Transverse colon (tissue), 4 donors: Measurements from ENCODE around the gene AP1G2.

Source experiments
- EP300 ChIP-seq: sonication (generic); formaldehyde crosslinking; IDR thresholded peaks from one replicate; pipeline ENCODE4 v1.6.1; 2017; ENCODE audit warnings: antibody characterized with exemption, low read depth
- POLR2AphosphoS5 ChIP-seq, 3 donors: sonication (generic); formaldehyde crosslinking; IDR thresholded peaks; one replicate each; pipeline ENCODE4 v1.6.1; 2016; ENCODE audit warnings: antibody characterized with exemption in 3 of 3
- TF ChIP-seq, protein P1 (sequence below), 5 experiments: fragments of 200-600 bp in 3 of 5; fragments of 450-650 bp in 2 of 5; sonication (generic) in 3 of 5; IDR thresholded peaks; 1 replicate in 2 of 5; 2 replicates in 3 of 5; pipeline ENCODE4 v1.5.1; 2016 to 2017; ENCODE audit warnings: antibody characterized with exemption in 5 of 5, inconsistent platforms in 3 of 5, mild to moderate bottlenecking in 2 of 5, moderate library complexity in 1 of 5

DNA sequence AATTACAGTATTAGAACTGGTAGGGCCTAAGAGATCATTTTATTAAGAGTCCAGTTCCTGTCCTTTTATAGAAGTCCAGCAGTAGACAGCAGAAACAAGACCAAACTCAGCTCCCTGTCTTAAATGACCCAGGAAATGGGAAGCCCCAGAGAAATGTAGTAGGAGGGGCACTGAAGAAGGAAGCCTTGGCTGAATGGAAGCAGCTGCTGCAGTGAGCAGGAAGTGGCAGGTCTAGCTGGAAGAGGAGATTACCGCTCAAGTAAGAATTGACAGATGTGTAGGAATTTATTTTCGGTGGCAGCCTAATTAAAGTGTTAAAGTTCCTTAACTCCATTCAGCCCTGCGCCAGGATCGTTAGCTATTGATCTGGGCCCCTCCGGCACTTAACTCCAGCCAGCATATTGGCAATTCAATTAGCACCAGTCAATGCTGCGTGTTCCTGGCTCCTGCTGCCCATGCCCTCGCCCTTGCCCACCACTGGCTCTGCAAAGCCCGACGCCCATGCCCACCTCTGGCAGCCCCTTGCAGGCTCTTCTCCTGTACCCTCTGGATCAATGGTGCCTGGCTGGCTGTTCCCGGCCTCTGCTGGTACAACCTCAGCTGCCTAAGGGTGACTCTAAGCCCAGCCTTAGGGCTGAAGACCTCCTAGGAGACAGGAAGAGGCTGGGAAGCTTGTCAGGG lies 37.1 kb downstream of the AP1G2 start:
- TF ChIP-seq EP300 (no peak), POLR2AphosphoS5 (IDR thresholded peaks at IDR 0.05) (no peak)
- TF ChIP-seq, protein P1, sequence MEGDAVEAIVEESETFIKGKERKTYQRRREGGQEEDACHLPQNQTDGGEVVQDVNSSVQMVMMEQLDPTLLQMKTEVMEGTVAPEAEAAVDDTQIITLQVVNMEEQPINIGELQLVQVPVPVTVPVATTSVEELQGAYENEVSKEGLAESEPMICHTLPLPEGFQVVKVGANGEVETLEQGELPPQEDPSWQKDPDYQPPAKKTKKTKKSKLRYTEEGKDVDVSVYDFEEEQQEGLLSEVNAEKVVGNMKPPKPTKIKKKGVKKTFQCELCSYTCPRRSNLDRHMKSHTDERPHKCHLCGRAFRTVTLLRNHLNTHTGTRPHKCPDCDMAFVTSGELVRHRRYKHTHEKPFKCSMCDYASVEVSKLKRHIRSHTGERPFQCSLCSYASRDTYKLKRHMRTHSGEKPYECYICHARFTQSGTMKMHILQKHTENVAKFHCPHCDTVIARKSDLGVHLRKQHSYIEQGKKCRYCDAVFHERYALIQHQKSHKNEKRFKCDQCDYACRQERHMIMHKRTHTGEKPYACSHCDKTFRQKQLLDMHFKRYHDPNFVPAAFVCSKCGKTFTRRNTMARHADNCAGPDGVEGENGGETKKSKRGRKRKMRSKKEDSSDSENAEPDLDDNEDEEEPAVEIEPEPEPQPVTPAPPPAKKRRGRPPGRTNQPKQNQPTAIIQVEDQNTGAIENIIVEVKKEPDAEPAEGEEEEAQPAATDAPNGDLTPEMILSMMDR (IDR thresholded peaks at IDR 0.05): no peak
